HCT116 (cell line): ENCODE data around the gene CEP120. TPM values are rescaled to one million over a fixed set of nuclear protein-coding genes. Genes with fewer than 3 reads are reported as not detected.
A peak's percentile ranks its signal among the peaks of the same experiment; 100 is the strongest.

Experiments used
- CBX3 ChIP-seq: IDR thresholded peaks from 2 replicates; pipeline ENCODE4 v1.6.1; 2012; ENCODE audit warnings: low read depth
- CEBPB ChIP-seq: IDR thresholded peaks from 2 replicates; pipeline ENCODE4 v1.6.1; 2012; ENCODE audit warnings: low read depth
- CTCF ChIP-seq, 3 experiments: fragments of 200-600 bp in 1 of 3; sonication (generic) in 1 of 3; IDR thresholded peaks in 2 of 3; conservative IDR thresholded peaks in 1 of 3; 2 replicates each; pipeline ENCODE4 v1.5.1; 2012 to 2017; ENCODE audit warnings: low read depth in 2 of 3, low read length in 2 of 3, antibody characterized with exemption in 1 of 3, borderline replicate concordance in 1 of 3, control low read depth in 1 of 3, mild to moderate bottlenecking in 1 of 3, mixed read lengths in 1 of 3, mixed run types in 1 of 3, moderate library complexity in 1 of 3; ENCODE audit not compliant: insufficient read depth in 1 of 3
- EGR1 ChIP-seq: IDR thresholded peaks from 2 replicates; pipeline ENCODE4 v1.6.1; 2012; ENCODE audit warnings: low read depth
- ELF1 ChIP-seq: IDR thresholded peaks from 2 replicates; pipeline ENCODE4 v1.6.1; 2012; ENCODE audit warnings: low read depth, borderline replicate concordance
- EZH2 ChIP-seq: fragments of 200-600 bp; sonication (generic); IDR thresholded peaks from 2 replicates; pipeline ENCODE4 v1.6.1; 2017; ENCODE audit warnings: antibody characterized with exemption, mixed run types
- EZH2phosphoT487 ChIP-seq: fragments of 200-600 bp; IDR thresholded peaks from 2 replicates; pipeline ENCODE4 v1.6.1; 2018; ENCODE audit warnings: antibody characterized with exemption, borderline replicate concordance
- POLR2A ChIP-seq: IDR thresholded peaks from 2 replicates; pipeline ENCODE4 v1.7.0; 2011; ENCODE audit warnings: borderline replicate concordance; ENCODE audit not compliant: insufficient read depth, insufficient read length; ENCODE audit errors: extremely low read depth
- RAD21 ChIP-seq: IDR thresholded peaks from 2 replicates; pipeline ENCODE4 v1.6.1; 2012; ENCODE audit warnings: low read depth, mild to moderate bottlenecking
- SP1 ChIP-seq: IDR thresholded peaks from 2 replicates; pipeline ENCODE4 v1.6.1; 2012; ENCODE audit warnings: low read depth
- TCF7L2 ChIP-seq: IDR thresholded peaks from 2 replicates; pipeline ENCODE4 v1.7.0; 2011; ENCODE audit warnings: borderline replicate concordance, inconsistent platforms; ENCODE audit not compliant: insufficient read depth, insufficient read length; ENCODE audit errors: extremely low read depth
- YY1 ChIP-seq: IDR thresholded peaks from 2 replicates; pipeline ENCODE4 v1.6.1; 2011; ENCODE audit warnings: low read length, low read depth, moderate library complexity, mild to moderate bottlenecking; ENCODE audit not compliant: insufficient replicate concordance; ENCODE audit errors: extremely low read depth
- ZBTB33 ChIP-seq: IDR thresholded peaks from 2 replicates; pipeline ENCODE4 v1.6.1; 2011; ENCODE audit warnings: mild to moderate bottlenecking, low read length, moderate library complexity; ENCODE audit not compliant: insufficient replicate concordance; ENCODE audit errors: extremely low read depth
- ZNF274 ChIP-seq: fragments of 200-500 bp; sonication (Bioruptor generic); IDR thresholded peaks from 2 replicates; pipeline ENCODE4 v1.6.1; 2014; ENCODE audit warnings: mild to moderate bottlenecking, low read depth, low read length, inconsistent platforms
- total RNA-seq: library from RNA; stranded (reverse); gene quantifications from one replicate; pipeline ENCODE4 v1.2.1, GENCODE V29; 2021; ENCODE audit not compliant: unreplicated experiment

CEP120 gene
- total RNA-seq, 1 experiment from 2014 or later, result 30.2 TPM

- TF ChIP-seq ZBTB33, result no peak
- peak; percentile 92 for TF ChIP-seq CEBPB
- no peak for TF ChIP-seq EZH2
- TF ChIP-seq TCF7L2, result no peak
- TF ChIP-seq CBX3, result no peak
- TF ChIP-seq SP1, result peak; percentile 23; the same call in 1 of the 2 replicates
- no peak for TF ChIP-seq POLR2A
- TF ChIP-seq CTCF (IDR thresholded peaks at IDR 0.05 in 2 of 3, conservative IDR thresholded peaks at IDR 0.05 in 1 of 3; ENCODE audit: borderline replicate concordance in 1 of 3, insufficient read depth in 1 of 3, low read depth in 2 of 3, low read length in 2 of 3), result no peak
- no peak for TF ChIP-seq EGR1
- no peak for TF ChIP-seq ELF1
- TF ChIP-seq YY1, result no peak
- TF ChIP-seq EZH2phosphoT487, result no peak
- TF ChIP-seq ZNF274, result no peak
- no peak for TF ChIP-seq RAD21
- TF ChIP-seq, all 23 proteins: peak for 5
Measured at GRCh38 chr5:123429993-123430392, 6.8 kb upstream of the CEP120 start (continued).
